HCT116 (cell line): Measurements from ENCODE around the gene SLC22A23.

ENCODE experiments used
- CTCF ChIP-seq, 3 experiments: fragments of 200-600 bp in 1 of 3; sonication (generic) in 1 of 3; IDR thresholded peaks in 2 of 3; conservative IDR thresholded peaks in 1 of 3; 2 replicates each; pipeline ENCODE4 v1.5.1; 2012 to 2017; ENCODE audit warnings: low read depth in 2 of 3, low read length in 2 of 3, antibody characterized with exemption in 1 of 3, borderline replicate concordance in 1 of 3, control low read depth in 1 of 3, mild to moderate bottlenecking in 1 of 3, mixed read lengths in 1 of 3, mixed run types in 1 of 3, moderate library complexity in 1 of 3; ENCODE audit not compliant: insufficient read depth in 1 of 3
- RAD21 ChIP-seq: IDR thresholded peaks from 2 replicates; pipeline ENCODE4 v1.6.1; 2012; ENCODE audit warnings: low read depth, mild to moderate bottlenecking

- TF ChIP-seq RAD21 = no peak
- TF ChIP-seq CTCF (IDR thresholded peaks at IDR 0.05 in 2 of 3, conservative IDR thresholded peaks at IDR 0.05 in 1 of 3; ENCODE audit: borderline replicate concordance in 1 of 3, insufficient read depth in 1 of 3, low read depth in 2 of 3, low read length in 2 of 3) = no peak
Observed at GRCh38 chr6:3432416-3432815, 24.4 kb downstream of the SLC22A23 start.
